ENCODE measurements around the gene JMJD4. TPM values are rescaled to one million over a fixed set of nuclear protein-coding genes. Genes with fewer than 3 reads are reported as not detected.

The JMJD4 gene
- total RNA-seq, 1 experiment from 2014 or later, result 49.6 TPM

Other genes with a start within 250 kb of the JMJD4 start
- gene ZNF678, start 171.7 kb downstream of the JMJD4 start, total RNA-seq (2014; rRNA removed; shearing (Covaris generic)), result 6.2 and 9.3 TPM in 2 replicates
- 56.8 and 57.1 TPM in 2 replicates for gene SNAP47, start 133 bp upstream of the JMJD4 start, total RNA-seq (2014; rRNA removed; shearing (Covaris generic))
- not detected in 2 replicates for gene PRSS38, start 80.4 kb upstream of the JMJD4 start, total RNA-seq (2014; rRNA removed; shearing (Covaris generic))
- not detected in 2 replicates for gene WNT9A, start 212.6 kb upstream of the JMJD4 start, total RNA-seq (2014; rRNA removed; shearing (Covaris generic))

Measured in HT-29 (cell line).